GM21367 (cell line): ENCODE measurements around the gene NPHP3.

Experiments used
- ATAC-seq: cut with Tn5 transposase; IDR thresholded peaks from one replicate; pipeline ENCODE4 v1.9.1; 2021; ENCODE audit not compliant: unreplicated experiment

NPHP3 gene

GRCh38 chr3:132690040-132690439 lies 32.2 kb downstream of the NPHP3 start:
- ATAC-seq: no peak

GRCh38 chr3:132682201-132682600 lies 40.0 kb downstream of the NPHP3 start:
- ATAC-seq: no peak

- ATAC-seq: no peak
These were observed 40.8 kb downstream of the NPHP3 start for GRCh38 chr3:132681421-132681820.

GRCh38 chr3:132679911-132680310 lies 42.3 kb downstream of the NPHP3 start:
- ATAC-seq: no peak

GRCh38 chr3:132675408-132675807 lies 46.8 kb downstream of the NPHP3 start:
- no peak for ATAC-seq

GRCh38 chr3:132669256-132669777 lies 52.9 kb downstream of the NPHP3 start:
- no peak for ATAC-seq

GRCh38 chr3:132665230-132665745 lies 56.9 kb downstream of the NPHP3 start:
- ATAC-seq: no peak

GRCh38 chr3:132662212-132662611 lies 60.0 kb downstream of the NPHP3 start:
- ATAC-seq: no peak

- no peak for ATAC-seq
These were observed 61.1 kb downstream of the NPHP3 start for GRCh38 chr3:132661101-132661500.

GRCh38 chr3:132660811-132661070 lies 61.5 kb downstream of the NPHP3 start:
- no peak for ATAC-seq

- peak; percentile 67 for ATAC-seq
These were observed 62.0 kb downstream of the NPHP3 start, which contains the start of gene UBA5 for GRCh38 chr3:132660052-132660810. Gene UBA5, plus strand, starts transcription at chr3:132660329. Its CDS starts 209 bp downstream, at chr3:132660538.

GRCh38 chr3:132659365-132660051 lies 62.7 kb downstream of the NPHP3 start, which contains the start of gene ACAD11:
Gene ACAD11, minus strand, starts transcription at chr3:132659809. Its CDS starts 58 bp downstream, at chr3:132659751.
- peak; percentile 45 for ATAC-seq

- no peak for ATAC-seq
These were observed 63.2 kb downstream of the NPHP3 start for GRCh38 chr3:132659000-132659364.

- ATAC-seq: no peak
These were observed 64.1 kb downstream of the NPHP3 start for GRCh38 chr3:132657869-132658747.

GRCh38 chr3:132655471-132655870 lies 66.7 kb downstream of the NPHP3 start:
- ATAC-seq: no peak

- no peak for ATAC-seq
These were observed 67.5 kb downstream of the NPHP3 start for GRCh38 chr3:132654721-132655120.

- no peak for ATAC-seq
These were observed 68.0 kb downstream of the NPHP3 start for GRCh38 chr3:132654190-132654589.

- no peak for ATAC-seq
These were observed 69.5 kb downstream of the NPHP3 start for GRCh38 chr3:132652640-132653270.

GRCh38 chr3:132650153-132650552 lies 72.1 kb downstream of the NPHP3 start:
- no peak for ATAC-seq

- no peak for ATAC-seq
These were observed 77.2 kb downstream of the NPHP3 start for GRCh38 chr3:132645058-132645457.

GRCh38 chr3:132643366-132643765 lies 78.8 kb downstream of the NPHP3 start:
- ATAC-seq: no peak
